ENCODE measurements around the gene FLNB. TPM values are rescaled to one million over a fixed set of nuclear protein-coding genes. Genes with fewer than 3 reads are reported as not detected.

FLNB gene
- total RNA-seq, 1 donor from 2014 or later, result 75.4 TPM

DNA sequence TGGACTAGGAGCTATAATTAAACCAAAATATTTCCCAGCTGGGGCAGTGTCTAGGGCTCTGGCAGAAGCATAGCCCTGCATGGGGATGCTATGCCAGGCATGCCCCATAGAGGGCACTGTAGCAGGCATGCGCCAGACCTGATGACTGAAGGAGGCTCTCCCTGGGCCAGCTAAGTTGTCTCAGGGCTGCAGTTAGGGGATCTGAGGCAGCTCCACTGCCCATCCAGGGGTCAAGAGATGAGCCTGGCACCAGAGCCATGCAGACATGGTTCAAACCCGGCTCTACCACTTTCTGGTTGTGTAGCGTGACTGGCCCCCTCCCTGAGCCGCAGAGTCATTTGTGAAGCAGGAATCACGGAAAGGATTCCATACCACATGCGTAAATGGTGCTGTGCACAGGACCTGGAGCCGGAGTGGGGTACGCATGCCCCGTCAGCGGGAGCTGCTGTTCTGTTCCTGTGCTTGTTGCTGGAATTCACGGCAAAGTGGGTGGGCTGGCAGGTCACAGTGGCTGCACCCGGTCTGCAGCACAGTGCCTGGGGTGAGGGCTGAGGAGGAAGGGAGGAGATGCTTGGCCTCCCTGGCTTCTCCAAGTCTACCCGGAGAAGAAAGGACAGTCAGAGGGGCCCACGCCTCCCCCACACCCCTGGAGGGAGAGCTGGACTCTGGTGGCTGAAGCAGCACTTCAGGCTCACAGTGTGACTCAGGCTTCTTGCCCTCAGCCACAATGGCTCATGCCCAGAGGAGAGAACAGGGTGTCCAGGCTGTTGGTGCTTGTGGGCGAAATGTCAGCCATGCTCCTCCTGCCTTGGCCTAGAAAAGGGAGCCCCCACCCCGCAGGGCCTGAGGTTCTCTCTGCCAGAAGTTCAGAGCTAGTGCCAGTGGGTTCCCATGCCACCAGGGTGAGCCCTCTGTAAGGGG is 159.5 kb downstream of the FLNB start:
- Mint-ChIP-seq H3K9me3 (ENCODE audit: unreplicated experiment) (peaks cover 4% of the 10 kb centered on the region), H3K27me3 (ENCODE audit: unreplicated experiment) (peaks cover 1% of the 10 kb centered on the region), H3K36me3 (ENCODE audit: unreplicated experiment) (no peaks in the 10 kb centered on the region), H3K4me3 (ENCODE audit: unreplicated experiment) (no peak overlapping the region), H3K27ac (ENCODE audit: unreplicated experiment) (no peak overlapping the region), H3K4me1 (ENCODE audit: low read depth, unreplicated experiment) (no peaks in the 10 kb centered on the region)
- DNase-seq, result peak; percentile 82
- peak; percentile 87 for TF ChIP-seq CTCF (IDR thresholded peaks at IDR 0.05; ENCODE audit: partially characterized antibody, unreplicated experiment)

DNA sequence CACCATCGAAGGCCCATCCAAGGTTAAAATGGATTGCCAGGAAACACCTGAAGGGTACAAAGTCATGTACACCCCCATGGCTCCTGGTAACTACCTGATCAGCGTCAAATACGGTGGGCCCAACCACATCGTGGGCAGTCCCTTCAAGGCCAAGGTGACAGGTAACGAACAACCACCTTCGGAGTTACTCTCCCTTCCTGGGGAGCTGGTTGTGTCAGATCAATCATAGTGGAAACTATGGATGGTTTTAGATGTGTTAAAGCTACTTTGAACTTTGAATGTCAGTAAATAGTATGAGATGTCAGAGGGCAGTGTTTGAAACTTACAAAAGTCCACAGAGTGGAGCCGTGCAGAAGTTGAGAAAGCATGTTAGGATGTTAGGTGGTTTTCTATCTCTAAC is 160.3 kb downstream of the FLNB start:
- Mint-ChIP-seq H3K4me3 (ENCODE audit: unreplicated experiment) (no peak overlapping the region), H3K27ac (ENCODE audit: unreplicated experiment) (peak overlapping the region; percentile 2), H3K27me3 (ENCODE audit: unreplicated experiment) (peaks cover 1% of the 10 kb centered on the region), H3K4me1 (ENCODE audit: low read depth, unreplicated experiment) (peaks cover 2% of the 10 kb centered on the region), H3K36me3 (ENCODE audit: unreplicated experiment) (no peaks in the 10 kb centered on the region), H3K9me3 (ENCODE audit: unreplicated experiment) (peaks cover 3% of the 10 kb centered on the region)
- no peak for DNase-seq
- no peak for TF ChIP-seq CTCF (IDR thresholded peaks at IDR 0.05; ENCODE audit: partially characterized antibody, unreplicated experiment)

GRCh38 chr3:58169371-58169770 is 161.1 kb downstream of the FLNB start:
- DNase-seq, result no peak
- no peak for TF ChIP-seq CTCF (IDR thresholded peaks at IDR 0.05; ENCODE audit: partially characterized antibody, unreplicated experiment)
- Mint-ChIP-seq H3K4me1 (ENCODE audit: low read depth, unreplicated experiment) (peaks cover 3% of the 10 kb centered on the region), H3K27ac (ENCODE audit: unreplicated experiment) (no peak overlapping the region), H3K9me3 (ENCODE audit: unreplicated experiment) (peaks cover 3% of the 10 kb centered on the region), H3K27me3 (ENCODE audit: unreplicated experiment) (peaks cover 3% of the 10 kb centered on the region), H3K36me3 (ENCODE audit: unreplicated experiment) (no peaks in the 10 kb centered on the region), H3K4me3 (ENCODE audit: unreplicated experiment) (no peak overlapping the region)

GRCh38 chr3:58170376-58170775 is 162.2 kb downstream of the FLNB start:
- no peak overlapping the region for H3K27ac Mint-ChIP-seq (ENCODE audit: unreplicated experiment)
- H3K9me3 Mint-ChIP-seq (ENCODE audit: unreplicated experiment), result peaks cover 3% of the 10 kb centered on the region
- no peak overlapping the region for H3K4me3 Mint-ChIP-seq (ENCODE audit: unreplicated experiment)
- peaks cover 3% of the 10 kb centered on the region for H3K27me3 Mint-ChIP-seq (ENCODE audit: unreplicated experiment)
- no peak for DNase-seq
- peaks cover 3% of the 10 kb centered on the region for H3K4me1 Mint-ChIP-seq (ENCODE audit: low read depth, unreplicated experiment)
- H3K36me3 Mint-ChIP-seq (ENCODE audit: unreplicated experiment), result no peaks in the 10 kb centered on the region
- no peak for TF ChIP-seq CTCF (IDR thresholded peaks at IDR 0.05; ENCODE audit: partially characterized antibody, unreplicated experiment)

DNA sequence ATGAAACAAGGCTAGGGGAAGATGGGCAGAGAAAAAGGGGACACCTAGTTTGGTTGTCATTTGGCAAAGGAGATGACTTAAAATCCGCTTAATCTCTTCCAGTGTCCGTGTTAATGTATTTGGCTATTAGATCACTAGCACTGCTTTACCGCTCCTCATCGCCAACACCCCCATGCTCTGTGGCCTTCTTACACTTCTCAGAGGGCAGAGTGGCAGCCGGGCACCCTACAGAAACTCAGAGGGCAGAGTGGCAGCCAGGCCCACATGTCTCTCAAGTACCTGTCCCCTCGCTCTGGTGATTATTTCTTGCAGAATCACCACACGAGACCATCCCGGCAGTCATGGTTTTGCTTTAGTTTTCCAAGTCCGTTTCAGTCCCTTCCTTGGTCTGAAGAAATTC is 162.9 kb downstream of the FLNB start:
- no peak overlapping the region for H3K27ac Mint-ChIP-seq (ENCODE audit: unreplicated experiment)
- peaks cover 3% of the 10 kb centered on the region for H3K27me3 Mint-ChIP-seq (ENCODE audit: unreplicated experiment)
- no peaks in the 10 kb centered on the region for H3K36me3 Mint-ChIP-seq (ENCODE audit: unreplicated experiment)
- no peak overlapping the region for H3K4me3 Mint-ChIP-seq (ENCODE audit: unreplicated experiment)
- no peak for DNase-seq
- H3K4me1 Mint-ChIP-seq (ENCODE audit: low read depth, unreplicated experiment), result peaks cover 3% of the 10 kb centered on the region
- TF ChIP-seq CTCF (IDR thresholded peaks at IDR 0.05; ENCODE audit: partially characterized antibody, unreplicated experiment), result no peak
- peaks cover 3% of the 10 kb centered on the region for H3K9me3 Mint-ChIP-seq (ENCODE audit: unreplicated experiment)
